HL-60 (cell line): ENCODE results near the gene MLH1.

ENCODE experiments used
- DNase-seq, 2 experiments: peaks; one replicate each; pipeline ENCODE4 v3.0.0-alpha.2; 2010 to 2020; ENCODE audit warnings: low read depth in 1 of 2, low spot score in 1 of 2
- H3K27ac ChIP-seq: fragments of 250-450 bp; sonication (Bioruptor Pico); replicated peaks from 2 replicates; pipeline ENCODE4 v1.5.1; 2020; ENCODE audit warnings: mild to moderate bottlenecking, moderate library complexity
- H3K27me3 ChIP-seq: fragments of 250-450 bp; sonication (Bioruptor Pico); 2 replicates; pipeline ENCODE4 v1.5.1; 2021; ENCODE audit warnings: mild to moderate bottlenecking, moderate library complexity; ENCODE audit not compliant: insufficient read depth, poor library complexity, severe bottlenecking
- H3K4me3 ChIP-seq: replicated peaks from 2 replicates; pipeline ENCODE4 v1.5.1; 2011; ENCODE audit warnings: mild to moderate bottlenecking, control low read depth, low read length; ENCODE audit not compliant: insufficient read depth
- GABPA ChIP-seq: IDR thresholded peaks from 2 replicates; pipeline ENCODE4 v1.6.1; 2012; ENCODE audit warnings: low read depth
- POLR2AphosphoS5 ChIP-seq: IDR thresholded peaks from 2 replicates; pipeline ENCODE4 v1.6.1; 2012; ENCODE audit warnings: low read depth
- SPI1 ChIP-seq: IDR thresholded peaks from 2 replicates; pipeline ENCODE4 v1.6.1; 2012; ENCODE audit warnings: low read depth, mild to moderate bottlenecking, borderline replicate concordance
- TF ChIP-seq, protein P1 (sequence below): IDR thresholded peaks from 2 replicates; pipeline ENCODE4 v1.6.1; 2012; ENCODE audit warnings: low read depth; ENCODE audit not compliant: insufficient replicate concordance
- TF ChIP-seq, protein P2 (sequence below): IDR thresholded peaks from one replicate; pipeline ENCODE4 v1.5.1; 2011; ENCODE audit warnings: low read length, control low read depth, inconsistent platforms; ENCODE audit not compliant: insufficient read depth

Gene MLH1

GRCh38 chr3:37072892-37073291 lies 79.6 kb downstream of the MLH1 start:
- Histone ChIP-seq H3K27ac (no peak overlapping the region), H3K4me3 (no peak overlapping the region), H3K27me3 (no peaks in the 10 kb centered on the region)
- peak in 1 of 2 experiments; percentile 39 for DNase-seq
- TF ChIP-seq, protein P1, sequence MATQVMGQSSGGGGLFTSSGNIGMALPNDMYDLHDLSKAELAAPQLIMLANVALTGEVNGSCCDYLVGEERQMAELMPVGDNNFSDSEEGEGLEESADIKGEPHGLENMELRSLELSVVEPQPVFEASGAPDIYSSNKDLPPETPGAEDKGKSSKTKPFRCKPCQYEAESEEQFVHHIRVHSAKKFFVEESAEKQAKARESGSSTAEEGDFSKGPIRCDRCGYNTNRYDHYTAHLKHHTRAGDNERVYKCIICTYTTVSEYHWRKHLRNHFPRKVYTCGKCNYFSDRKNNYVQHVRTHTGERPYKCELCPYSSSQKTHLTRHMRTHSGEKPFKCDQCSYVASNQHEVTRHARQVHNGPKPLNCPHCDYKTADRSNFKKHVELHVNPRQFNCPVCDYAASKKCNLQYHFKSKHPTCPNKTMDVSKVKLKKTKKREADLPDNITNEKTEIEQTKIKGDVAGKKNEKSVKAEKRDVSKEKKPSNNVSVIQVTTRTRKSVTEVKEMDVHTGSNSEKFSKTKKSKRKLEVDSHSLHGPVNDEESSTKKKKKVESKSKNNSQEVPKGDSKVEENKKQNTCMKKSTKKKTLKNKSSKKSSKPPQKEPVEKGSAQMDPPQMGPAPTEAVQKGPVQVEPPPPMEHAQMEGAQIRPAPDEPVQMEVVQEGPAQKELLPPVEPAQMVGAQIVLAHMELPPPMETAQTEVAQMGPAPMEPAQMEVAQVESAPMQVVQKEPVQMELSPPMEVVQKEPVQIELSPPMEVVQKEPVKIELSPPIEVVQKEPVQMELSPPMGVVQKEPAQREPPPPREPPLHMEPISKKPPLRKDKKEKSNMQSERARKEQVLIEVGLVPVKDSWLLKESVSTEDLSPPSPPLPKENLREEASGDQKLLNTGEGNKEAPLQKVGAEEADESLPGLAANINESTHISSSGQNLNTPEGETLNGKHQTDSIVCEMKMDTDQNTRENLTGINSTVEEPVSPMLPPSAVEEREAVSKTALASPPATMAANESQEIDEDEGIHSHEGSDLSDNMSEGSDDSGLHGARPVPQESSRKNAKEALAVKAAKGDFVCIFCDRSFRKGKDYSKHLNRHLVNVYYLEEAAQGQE, result no peak
- no peak for TF ChIP-seq GABPA
- TF ChIP-seq SPI1, result no peak
- TF ChIP-seq, protein P2, sequence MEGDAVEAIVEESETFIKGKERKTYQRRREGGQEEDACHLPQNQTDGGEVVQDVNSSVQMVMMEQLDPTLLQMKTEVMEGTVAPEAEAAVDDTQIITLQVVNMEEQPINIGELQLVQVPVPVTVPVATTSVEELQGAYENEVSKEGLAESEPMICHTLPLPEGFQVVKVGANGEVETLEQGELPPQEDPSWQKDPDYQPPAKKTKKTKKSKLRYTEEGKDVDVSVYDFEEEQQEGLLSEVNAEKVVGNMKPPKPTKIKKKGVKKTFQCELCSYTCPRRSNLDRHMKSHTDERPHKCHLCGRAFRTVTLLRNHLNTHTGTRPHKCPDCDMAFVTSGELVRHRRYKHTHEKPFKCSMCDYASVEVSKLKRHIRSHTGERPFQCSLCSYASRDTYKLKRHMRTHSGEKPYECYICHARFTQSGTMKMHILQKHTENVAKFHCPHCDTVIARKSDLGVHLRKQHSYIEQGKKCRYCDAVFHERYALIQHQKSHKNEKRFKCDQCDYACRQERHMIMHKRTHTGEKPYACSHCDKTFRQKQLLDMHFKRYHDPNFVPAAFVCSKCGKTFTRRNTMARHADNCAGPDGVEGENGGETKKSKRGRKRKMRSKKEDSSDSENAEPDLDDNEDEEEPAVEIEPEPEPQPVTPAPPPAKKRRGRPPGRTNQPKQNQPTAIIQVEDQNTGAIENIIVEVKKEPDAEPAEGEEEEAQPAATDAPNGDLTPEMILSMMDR, result no peak
- TF ChIP-seq POLR2AphosphoS5, result no peak

DNA sequence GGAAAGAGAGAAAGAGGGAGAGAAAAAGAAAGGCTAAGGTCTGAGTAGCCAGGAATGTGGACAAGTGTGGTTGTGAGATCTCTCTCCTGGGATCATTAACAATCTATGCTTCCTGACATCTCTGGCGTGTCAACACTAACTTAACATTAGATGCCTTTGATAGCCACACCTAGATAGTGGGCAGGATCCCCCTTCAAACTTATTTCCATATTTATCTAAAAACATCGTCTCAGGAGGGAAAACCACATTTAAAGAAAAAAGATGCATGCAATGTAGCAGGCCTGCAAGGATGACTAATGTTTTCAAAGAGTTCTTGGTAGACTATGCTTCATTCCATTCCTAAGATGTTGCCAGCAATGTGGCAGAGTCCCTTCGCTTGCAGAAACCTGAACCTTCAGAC lies 80.9 kb downstream of the MLH1 start:
- Histone ChIP-seq H3K27me3 (no peaks in the 10 kb centered on the region), H3K4me3 (no peak overlapping the region), H3K27ac (no peak overlapping the region)
- no peak for DNase-seq
- TF ChIP-seq GABPA (no peak), POLR2AphosphoS5 (no peak), SPI1 (no peak)
- TF ChIP-seq, protein P2, result no peak
- TF ChIP-seq, protein P1, result no peak

- H3K27ac ChIP-seq, result no peak overlapping the region
- no peak overlapping the region for H3K4me3 ChIP-seq
- no peak for DNase-seq
- TF ChIP-seq, protein P1, result no peak
- no peak for TF ChIP-seq POLR2AphosphoS5
- no peak for TF ChIP-seq GABPA
- TF ChIP-seq SPI1, result no peak
- TF ChIP-seq, protein P2, result no peak
- H3K27me3 ChIP-seq, result no peaks in the 10 kb centered on the region
Observed at GRCh38 chr3:37075955-37076354, 82.6 kb downstream of the MLH1 start.
